OCI-LY1 (cell line): ENCODE results near the gene PDE8A.

ENCODE experiments used
- H2AFZ ChIP-seq: fragments of 200-600 bp; sonication (generic), shearing (Covaris generic); 2 replicates; pipeline ENCODE4 v1.6.0; 2014; ENCODE audit warnings: antibody characterized with exemption, mild to moderate bottlenecking, low read length
- H3F3A ChIP-seq: fragments of 200-600 bp; sonication (generic), shearing (Covaris generic); 2 replicates; pipeline ENCODE4 v1.6.0; 2014; ENCODE audit warnings: mild to moderate bottlenecking, antibody characterized with exemption, low read length, moderate library complexity; ENCODE audit not compliant: insufficient read depth
- H3K27ac ChIP-seq: fragments of 200-600 bp; sonication (generic); 2 replicates; pipeline ENCODE4 v1.5.1; 2014; ENCODE audit warnings: low read length, mixed run types, mild to moderate bottlenecking, low read depth; ENCODE audit not compliant: poor library complexity, severe bottlenecking
- H3K27me3 ChIP-seq: fragments of 200-600 bp; sonication (generic); 2 replicates; pipeline ENCODE4 v1.6.0; 2014; ENCODE audit warnings: antibody characterized with exemption, mild to moderate bottlenecking, low read length, moderate library complexity; ENCODE audit not compliant: insufficient read depth
- H3K36me3 ChIP-seq: fragments of 200-600 bp; sonication (generic); 2 replicates; pipeline ENCODE4 v1.6.1; 2014; ENCODE audit warnings: mild to moderate bottlenecking, antibody characterized with exemption, low read length, moderate library complexity, mixed read lengths; ENCODE audit not compliant: insufficient read depth
- H3K4me1 ChIP-seq: fragments of 200-600 bp; sonication (generic); 2 replicates; pipeline ENCODE4 v1.5.1; 2014; ENCODE audit warnings: mild to moderate bottlenecking, low read length, moderate library complexity; ENCODE audit not compliant: insufficient read depth, severe bottlenecking
- H3K4me2 ChIP-seq: fragments of 200-600 bp; sonication (generic), shearing (Covaris generic); 2 replicates; pipeline ENCODE4 v1.6.1; 2014; ENCODE audit warnings: low read length
- H3K4me3 ChIP-seq: fragments of 200-600 bp; sonication (generic); 2 replicates; pipeline ENCODE4 v1.5.1; 2014; ENCODE audit warnings: low read length, low read depth, mild to moderate bottlenecking, mixed read lengths; ENCODE audit not compliant: poor library complexity, severe bottlenecking
- H3K79me2 ChIP-seq: fragments of 200-600 bp; shearing (Covaris generic); 2 replicates; pipeline ENCODE4 v1.6.1; 2016; ENCODE audit warnings: mixed run types, low read length, mixed read lengths; ENCODE audit not compliant: insufficient read depth
- H3K9ac ChIP-seq: fragments of 200-600 bp; sonication (generic), shearing (Covaris generic); 2 replicates; pipeline ENCODE4 v1.6.1; 2014; ENCODE audit warnings: mild to moderate bottlenecking, low read length, mixed read lengths
- H3K9me2 ChIP-seq: fragments of 200-600 bp; sonication (generic), shearing (Covaris generic); 2 replicates; pipeline ENCODE4 v1.6.1; 2014; ENCODE audit warnings: low read depth, mild to moderate bottlenecking, low read length, mixed read lengths
- H3K9me3 ChIP-seq: fragments of 200-600 bp; shearing (Covaris generic); 2 replicates; pipeline ENCODE4 v1.6.1; 2014; ENCODE audit warnings: low read length, mixed read lengths
- H4K20me1 ChIP-seq: fragments of 200-600 bp; sonication (generic), shearing (Covaris generic); 2 replicates; pipeline ENCODE4 v1.6.0; 2016; ENCODE audit warnings: mild to moderate bottlenecking, low read length; ENCODE audit not compliant: insufficient read depth
- EZH2 ChIP-seq: fragments of 200-600 bp; sonication (generic), shearing (Covaris generic); IDR thresholded peaks from 2 replicates; pipeline ENCODE4 v1.8.0; 2017; ENCODE audit warnings: borderline replicate concordance, mixed run types, mild to moderate bottlenecking, antibody characterized with exemption, low read length, moderate library complexity, mixed read lengths
- TF ChIP-seq, protein P1 (sequence below): fragments of 200-600 bp; sonication (generic), shearing (Covaris generic); IDR thresholded peaks from 2 replicates; pipeline ENCODE4 v1.5.1; 2017; ENCODE audit warnings: mild to moderate bottlenecking, antibody characterized with exemption, low read length, moderate library complexity, mixed read lengths

PDE8A gene

DNA sequence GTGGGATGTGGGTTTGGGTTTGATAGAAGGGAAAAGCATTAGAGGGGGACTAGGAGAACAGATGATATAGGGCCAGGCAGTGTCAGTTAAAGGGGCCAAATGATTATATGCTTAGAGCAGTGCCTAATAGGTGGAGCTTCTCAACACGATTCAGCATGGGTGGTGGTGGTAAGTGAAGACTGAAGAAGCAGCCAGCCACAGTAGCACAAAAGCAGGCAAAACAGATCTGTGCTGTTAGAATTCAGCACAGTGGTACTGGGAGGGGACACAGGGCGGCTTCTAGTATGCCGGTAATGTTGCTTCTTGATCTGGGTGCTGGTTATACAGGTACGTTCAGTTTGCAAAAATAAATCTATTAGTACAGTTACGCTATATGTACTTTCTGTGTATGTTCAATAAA is 25.5 kb downstream of the PDE8A start:
- no peak overlapping the region for H3K4me2 ChIP-seq
- no peaks in the 10 kb centered on the region for H3K79me2 ChIP-seq
- no peak overlapping the region for H3K9ac ChIP-seq
- peaks cover 34% of the 10 kb centered on the region for H3K4me1 ChIP-seq
- no peaks in the 10 kb centered on the region for H4K20me1 ChIP-seq
- H3K9me2 ChIP-seq = no peaks in the 10 kb centered on the region
- H3K4me3 ChIP-seq = no peak overlapping the region
- no peak overlapping the region for H2AFZ ChIP-seq
- no peaks in the 10 kb centered on the region for H3K36me3 ChIP-seq
- no peaks in the 10 kb centered on the region; the same call in 1 of the 2 replicates for H3K27me3 ChIP-seq
- H3F3A ChIP-seq = no peaks in the 10 kb centered on the region
- H3K9me3 ChIP-seq = no peaks in the 10 kb centered on the region
- TF ChIP-seq, protein P1, sequence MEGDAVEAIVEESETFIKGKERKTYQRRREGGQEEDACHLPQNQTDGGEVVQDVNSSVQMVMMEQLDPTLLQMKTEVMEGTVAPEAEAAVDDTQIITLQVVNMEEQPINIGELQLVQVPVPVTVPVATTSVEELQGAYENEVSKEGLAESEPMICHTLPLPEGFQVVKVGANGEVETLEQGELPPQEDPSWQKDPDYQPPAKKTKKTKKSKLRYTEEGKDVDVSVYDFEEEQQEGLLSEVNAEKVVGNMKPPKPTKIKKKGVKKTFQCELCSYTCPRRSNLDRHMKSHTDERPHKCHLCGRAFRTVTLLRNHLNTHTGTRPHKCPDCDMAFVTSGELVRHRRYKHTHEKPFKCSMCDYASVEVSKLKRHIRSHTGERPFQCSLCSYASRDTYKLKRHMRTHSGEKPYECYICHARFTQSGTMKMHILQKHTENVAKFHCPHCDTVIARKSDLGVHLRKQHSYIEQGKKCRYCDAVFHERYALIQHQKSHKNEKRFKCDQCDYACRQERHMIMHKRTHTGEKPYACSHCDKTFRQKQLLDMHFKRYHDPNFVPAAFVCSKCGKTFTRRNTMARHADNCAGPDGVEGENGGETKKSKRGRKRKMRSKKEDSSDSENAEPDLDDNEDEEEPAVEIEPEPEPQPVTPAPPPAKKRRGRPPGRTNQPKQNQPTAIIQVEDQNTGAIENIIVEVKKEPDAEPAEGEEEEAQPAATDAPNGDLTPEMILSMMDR = no peak
- no peak for TF ChIP-seq EZH2
- no peak overlapping the region for H3K27ac ChIP-seq

DNA sequence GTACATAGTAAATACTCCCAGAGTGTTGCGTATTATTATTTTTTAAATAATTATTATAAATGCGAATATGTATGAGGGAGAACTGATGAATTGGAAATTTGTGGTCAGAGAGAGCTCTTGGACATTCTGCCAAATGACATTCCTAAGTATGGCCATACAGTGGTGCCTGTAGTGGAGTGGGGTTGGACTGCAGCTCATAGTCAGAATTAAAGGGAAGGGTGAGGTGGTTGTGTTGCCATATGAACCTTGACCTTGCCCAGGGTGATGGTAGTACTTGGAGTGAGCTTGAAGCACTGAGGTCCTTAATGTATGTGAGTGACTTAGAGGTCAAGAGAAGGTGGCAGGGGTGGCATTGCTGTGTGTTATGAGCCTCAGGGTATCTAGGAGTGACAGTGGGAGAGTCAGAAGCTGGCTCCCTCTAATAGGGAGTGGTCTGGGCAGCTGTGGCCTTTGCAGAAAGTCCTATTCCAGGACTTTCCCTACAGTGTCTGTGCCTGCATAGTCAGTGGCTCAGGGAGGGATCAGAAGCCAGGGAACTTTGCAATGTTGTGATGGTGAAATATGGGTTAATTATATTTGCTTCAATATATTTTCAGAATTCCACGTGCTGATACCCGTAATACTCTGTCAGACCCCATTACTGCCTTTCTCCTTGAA is 26.2 kb downstream of the PDE8A start:
- H3K79me2 ChIP-seq = no peaks in the 10 kb centered on the region
- H3K27me3 ChIP-seq = no peaks in the 10 kb centered on the region; the same call in 1 of the 2 replicates
- H3K9ac ChIP-seq = no peak overlapping the region
- no peaks in the 10 kb centered on the region for H3K9me3 ChIP-seq
- no peak overlapping the region for H3K27ac ChIP-seq
- H2AFZ ChIP-seq = no peak overlapping the region
- H3F3A ChIP-seq = no peaks in the 10 kb centered on the region
- no peaks in the 10 kb centered on the region for H4K20me1 ChIP-seq
- no peaks in the 10 kb centered on the region for H3K36me3 ChIP-seq
- no peak overlapping the region for H3K4me3 ChIP-seq
- no peak overlapping the region for H3K4me2 ChIP-seq
- H3K4me1 ChIP-seq = peaks cover 34% of the 10 kb centered on the region
- no peaks in the 10 kb centered on the region for H3K9me2 ChIP-seq
- no peak for TF ChIP-seq EZH2
- TF ChIP-seq, protein P1 = no peak

DNA sequence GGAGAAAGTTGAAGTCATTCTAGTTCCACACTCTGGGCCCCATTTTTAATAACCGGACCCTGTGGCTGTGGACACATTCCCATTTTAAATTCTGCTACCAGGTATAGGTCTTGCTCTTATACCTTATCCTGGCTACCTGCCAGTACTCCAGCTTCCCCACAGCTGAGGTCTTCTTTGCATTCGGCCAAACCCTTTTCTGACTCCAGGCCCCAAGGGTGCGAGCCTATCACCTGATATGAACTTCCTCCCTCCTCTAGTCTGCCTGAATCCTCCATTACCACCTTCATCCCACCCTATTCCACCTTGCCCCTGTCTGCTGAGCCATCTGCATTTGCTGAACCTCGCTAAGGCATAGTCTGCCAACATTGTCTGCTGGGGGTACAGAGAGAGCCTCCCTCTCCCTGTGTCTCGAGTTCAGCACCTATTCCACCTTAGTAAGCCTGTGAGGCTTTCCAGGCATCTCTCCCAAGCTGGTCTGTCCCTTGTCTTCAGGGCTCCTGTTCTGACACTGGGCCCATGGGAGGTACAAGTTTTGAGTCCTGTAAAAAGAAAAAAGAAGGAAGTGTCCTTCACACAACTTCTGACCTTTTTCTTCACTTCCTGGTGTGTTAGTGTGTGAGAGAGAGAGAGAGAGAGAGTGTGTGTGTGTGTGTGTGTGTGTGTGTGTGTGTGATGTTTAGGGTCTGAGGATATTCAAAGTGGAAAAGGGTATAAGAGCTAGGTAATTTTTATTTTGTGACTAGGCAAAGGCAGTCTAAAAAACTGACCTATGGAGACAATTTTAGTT is 27.0 kb downstream of the PDE8A start:
- Histone ChIP-seq H3F3A (no peaks in the 10 kb centered on the region), H3K9me3 (no peaks in the 10 kb centered on the region), H3K4me1 (peaks cover 32% of the 10 kb centered on the region), H2AFZ (no peak overlapping the region), H3K9me2 (no peaks in the 10 kb centered on the region), H3K9ac (no peak overlapping the region), H3K36me3 (no peaks in the 10 kb centered on the region), H3K27me3 (no peaks in the 10 kb centered on the region; the same call in 1 of the 2 replicates), H3K4me2 (no peak overlapping the region; the same call in 1 of the 2 replicates), H3K4me3 (no peak overlapping the region), H4K20me1 (no peaks in the 10 kb centered on the region), H3K27ac (no peak overlapping the region), H3K79me2 (no peaks in the 10 kb centered on the region)
- TF ChIP-seq, protein P1 = no peak
- no peak for TF ChIP-seq EZH2
